Measurements from ENCODE around the gene PLSCR5.

The PLSCR5 gene

DNA sequence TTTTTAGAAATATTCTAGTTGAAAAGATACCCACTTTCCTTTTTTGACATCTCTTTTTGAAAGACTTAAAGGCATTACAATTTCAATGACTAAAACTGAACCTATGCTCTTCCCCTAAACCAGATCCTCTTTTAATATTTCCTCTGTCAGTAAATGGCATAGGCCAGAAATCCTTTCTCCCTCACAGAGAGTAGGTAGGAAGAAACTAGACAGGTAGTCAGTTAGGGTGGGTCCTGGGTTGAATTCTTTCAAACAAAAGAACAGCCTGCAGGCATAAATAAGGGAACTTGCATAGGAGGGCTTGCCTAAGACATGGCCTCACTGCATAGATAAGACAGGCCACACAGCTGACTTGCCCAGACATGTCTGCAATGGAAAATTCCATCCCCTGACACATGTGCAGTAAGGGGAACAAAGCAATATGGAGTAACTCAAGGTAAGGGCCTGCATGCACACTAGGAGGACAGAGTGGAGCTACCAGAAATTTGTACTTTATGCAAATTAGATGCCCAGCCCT lies 23.1 kb downstream of the PLSCR5 start:
- DNase-seq: no peak

DNA sequence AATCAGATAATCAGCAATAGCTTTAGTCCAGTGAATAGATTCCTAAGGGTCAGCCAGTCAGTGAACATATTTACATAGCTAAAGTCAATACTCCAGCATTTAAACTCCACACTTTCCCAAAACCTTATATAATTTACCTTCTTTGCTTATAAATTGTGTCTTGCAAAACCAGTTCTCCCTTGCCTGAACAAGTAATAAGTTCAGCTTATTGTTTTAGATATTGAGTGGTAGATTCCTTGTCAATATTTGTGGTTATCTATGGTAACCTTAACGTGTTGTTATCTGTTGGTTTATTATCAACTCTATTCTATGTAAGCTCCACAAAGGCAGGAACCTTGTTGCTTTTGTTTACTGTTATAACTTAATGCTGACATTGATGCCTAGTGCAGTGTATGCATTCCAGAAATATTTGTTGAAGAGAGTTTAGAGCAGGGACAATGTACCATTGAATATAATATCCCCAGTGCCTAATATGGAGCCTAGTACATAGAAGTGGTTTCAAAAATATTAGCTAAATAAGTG lies 24.0 kb downstream of the PLSCR5 start:
- DNase-seq: no peak

DNA sequence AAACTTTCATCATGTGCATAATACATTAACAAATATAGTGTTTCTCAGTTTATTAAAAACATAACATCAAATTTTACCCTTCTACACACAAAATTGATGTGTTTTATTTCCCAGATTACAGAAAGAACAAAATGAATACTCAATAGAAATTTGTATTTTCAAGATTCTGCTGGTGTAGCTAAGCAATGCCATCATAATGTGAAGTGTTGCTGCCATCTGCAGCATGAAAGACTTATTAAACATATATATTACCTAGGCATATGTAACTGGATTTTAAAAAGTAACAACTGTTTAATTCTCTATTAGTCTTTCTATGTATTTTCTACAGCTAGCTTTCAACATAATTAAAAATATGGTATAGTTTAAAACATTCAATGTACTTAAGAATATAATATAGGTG lies 27.5 kb downstream of the PLSCR5 start:
- peak; percentile 42 for DNase-seq

DNA sequence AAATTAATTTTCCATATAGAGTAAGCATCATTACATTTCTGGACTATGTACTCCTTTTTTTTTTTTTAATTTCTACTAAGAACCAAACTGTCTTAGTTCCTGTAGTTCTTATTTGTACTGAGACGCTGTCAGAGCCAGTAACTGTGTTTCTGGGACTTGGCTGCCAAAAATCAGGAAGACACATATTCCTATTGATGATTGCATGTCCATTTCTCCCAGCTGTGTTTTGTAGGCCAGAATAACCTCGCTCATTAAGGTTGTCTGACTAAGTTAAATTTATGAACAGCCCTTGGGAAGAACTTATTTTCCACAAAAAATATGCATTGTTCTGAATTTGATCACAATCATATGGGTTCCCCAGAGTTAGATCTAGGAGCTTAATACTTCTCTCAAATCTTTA lies 29.5 kb downstream of the PLSCR5 start:
- no peak for DNase-seq

DNA sequence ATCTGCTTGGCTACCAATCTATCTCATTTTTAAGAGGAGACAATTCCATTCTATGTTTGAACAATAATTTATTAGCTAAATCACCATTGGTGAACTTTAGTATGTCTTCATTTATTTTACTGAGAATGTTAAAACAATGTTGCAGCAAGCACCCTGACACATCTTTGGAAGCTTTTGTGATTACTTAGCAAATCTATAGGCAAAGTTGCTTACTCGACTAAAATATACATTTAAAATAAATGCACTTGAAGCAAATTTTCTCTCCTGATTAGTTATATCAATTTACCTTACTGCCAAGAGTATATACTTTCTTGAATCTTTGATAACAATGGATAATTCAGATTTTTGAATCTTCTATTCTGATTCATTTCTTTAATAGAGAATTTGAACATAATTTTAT lies 31.0 kb downstream of the PLSCR5 start:
- DNase-seq: no peak

DNA sequence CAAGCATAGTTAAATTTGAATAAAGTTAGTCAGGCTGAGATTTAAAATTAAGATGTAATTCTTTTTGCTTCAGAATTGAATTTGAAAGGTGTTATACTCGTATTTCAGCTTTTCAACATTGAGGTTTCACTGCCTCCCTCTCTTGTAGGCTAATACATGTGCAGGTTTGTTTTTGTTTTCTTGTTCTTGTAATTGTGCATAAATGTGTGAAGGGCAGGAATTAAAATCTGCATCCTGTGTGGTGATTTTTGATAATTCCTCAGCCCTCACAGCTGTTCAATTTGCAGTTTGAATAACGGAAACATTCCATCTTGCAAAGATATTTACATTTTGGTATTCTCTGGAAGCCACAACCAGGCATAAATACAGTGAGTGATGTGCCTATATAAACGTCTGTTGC lies 35.8 kb downstream of the PLSCR5 start:
- DNase-seq: no peak

DNA sequence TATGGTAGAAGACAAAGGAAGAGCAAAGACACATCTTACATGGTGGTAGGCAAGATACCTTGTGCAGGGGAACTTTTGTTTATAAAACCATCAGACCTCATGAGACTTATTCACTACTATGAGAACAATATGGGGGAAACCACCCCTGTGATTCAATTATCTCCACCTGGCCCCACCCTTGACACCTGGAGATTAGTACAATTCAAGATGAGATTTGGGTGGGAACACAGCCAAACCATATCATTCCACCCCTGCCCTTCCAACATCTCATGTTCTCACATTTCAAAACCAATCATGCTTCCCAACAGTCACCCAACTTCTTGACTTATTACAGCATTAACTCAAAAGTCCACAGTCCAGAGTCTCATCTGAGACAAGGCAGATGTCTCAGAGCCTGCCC lies 39.0 kb downstream of the PLSCR5 start:
- no peak for DNase-seq

DNA sequence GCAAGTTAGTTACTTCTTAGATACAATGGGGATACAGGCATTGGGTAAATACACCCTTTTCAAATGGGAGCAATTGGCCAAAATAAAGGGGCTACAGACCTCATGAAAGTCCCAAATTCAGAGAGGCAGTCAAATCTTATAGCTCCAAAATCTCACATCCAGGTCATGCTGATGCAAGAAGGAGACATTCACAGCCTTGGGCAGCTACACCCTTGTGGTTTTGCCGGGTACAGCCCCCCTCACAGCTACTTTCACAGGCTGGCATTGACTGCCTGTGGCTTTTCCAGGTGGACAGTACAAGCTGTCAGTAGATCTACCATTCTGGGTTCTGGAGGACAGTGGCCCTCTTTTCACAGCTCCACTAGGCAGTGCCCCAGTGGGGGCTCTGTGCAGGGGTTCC lies 43.3 kb downstream of the PLSCR5 start:
- DNase-seq: no peak

DNA sequence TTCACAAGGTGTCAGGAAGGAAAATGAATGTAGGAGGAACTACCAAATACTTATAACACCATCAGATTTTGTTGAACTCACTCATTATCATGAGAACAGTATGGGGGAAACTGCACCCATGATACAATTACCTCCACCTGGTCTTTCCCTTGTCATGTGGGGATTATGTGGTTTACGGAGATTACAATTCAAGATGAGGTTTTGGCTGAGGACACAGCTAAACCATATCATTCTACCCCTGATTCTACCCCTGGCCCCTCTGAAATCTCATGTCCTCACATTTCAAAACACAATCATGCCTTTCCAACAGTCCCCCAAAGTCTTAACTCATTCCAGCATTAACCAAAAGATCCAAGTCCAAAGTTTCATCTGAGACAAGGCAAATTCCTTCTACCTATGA lies 43.7 kb downstream of the PLSCR5 start:
- no peak for DNase-seq

DNA sequence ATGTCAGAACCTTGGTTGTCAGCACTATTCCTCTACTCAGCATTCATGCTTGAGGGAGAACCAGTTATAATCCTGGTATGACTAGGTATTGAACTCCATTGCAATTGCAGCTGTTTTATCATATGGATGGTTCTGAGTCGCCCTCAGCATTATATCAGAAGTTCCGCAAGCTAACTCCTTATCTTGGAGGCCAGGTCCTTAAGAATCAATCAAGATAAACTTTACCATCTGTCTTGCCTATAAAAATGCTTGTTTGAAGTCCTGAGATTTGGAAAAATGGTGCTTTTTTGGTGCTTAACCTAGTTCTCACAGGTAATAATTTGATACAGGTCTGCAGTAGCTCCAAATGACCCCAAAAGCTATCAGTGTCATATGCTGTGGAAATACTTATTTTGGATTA lies 44.5 kb downstream of the PLSCR5 start:
- no peak for DNase-seq

DNA sequence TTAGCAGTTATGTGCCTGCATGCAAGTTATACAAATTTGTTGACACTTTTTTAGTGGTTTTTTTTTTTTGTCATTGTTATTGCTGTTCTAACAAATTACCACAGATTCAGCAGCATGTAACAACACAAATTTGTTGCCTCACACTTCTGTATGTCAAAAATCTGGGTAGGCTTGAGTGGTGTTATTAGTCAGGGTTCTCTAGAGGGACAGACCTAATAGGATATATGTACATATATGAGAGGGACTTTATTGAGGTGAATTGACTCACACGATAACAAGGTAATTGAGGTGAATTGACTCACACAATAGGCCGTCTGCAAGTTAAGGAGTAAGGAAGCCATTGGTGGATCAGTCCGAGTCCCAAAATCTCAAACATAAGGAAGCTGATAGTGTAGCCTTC lies 45.8 kb downstream of the PLSCR5 start:
- DNase-seq: no peak

DNA sequence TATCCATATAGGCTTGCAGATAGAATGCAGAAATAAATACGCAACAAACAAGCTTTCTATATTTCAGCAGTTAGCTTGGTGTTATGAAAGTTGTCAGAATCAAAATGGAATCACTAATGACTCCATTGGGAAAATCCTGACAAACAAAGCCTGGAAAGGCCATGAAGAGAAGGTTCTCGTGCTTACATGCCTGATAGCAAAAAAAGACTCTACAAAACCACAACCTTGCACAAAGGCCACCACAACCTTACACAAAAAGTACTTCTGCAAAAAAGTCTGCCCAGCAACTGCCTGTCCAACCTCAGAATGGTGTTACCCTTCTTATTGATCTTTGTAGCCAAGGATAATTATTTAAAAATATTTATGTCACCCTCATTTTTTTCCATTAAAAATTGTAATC lies 46.4 kb downstream of the PLSCR5 start:
- no peak for DNase-seq

DNA sequence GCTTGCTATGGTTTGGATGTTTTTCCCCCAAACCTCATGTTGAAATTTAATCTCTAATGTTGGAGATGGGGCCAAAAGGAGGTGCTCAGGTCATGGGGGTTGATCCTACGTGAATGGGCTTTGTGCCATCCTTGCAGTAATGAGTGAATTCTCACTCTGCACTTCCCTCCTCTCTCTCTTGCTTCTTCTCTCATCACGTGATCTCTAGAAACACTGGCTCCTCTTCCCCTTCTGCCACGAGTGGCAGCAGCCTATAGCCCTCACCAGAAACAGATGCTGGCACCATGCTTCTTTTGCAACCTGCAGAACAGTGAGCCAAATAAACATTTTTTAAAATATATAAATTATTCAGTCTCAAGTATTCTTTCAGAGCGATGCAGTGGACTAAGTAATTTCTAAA lies 47.4 kb downstream of the PLSCR5 start:
- DNase-seq: no peak

DNA sequence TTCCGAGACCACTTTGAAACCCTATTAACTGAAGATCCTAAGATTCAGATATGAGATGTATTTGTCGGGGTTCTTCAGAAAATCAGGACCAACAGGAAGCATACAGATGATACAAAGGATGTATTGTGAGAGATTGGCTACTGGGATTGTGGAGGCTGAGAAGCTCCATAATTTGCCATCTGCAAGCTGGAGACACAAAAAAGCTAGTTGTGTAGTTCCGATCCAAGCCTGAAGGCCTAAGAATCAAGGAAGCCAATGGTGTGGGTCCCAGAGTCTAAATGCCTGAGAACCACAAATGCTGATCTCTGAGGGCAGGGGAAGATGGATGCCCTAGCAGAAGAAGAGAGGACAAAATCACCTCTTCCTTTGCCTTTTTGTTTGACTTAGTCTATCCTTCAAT lies 49.8 kb downstream of the PLSCR5 start:
- DNase-seq: no peak

DNA sequence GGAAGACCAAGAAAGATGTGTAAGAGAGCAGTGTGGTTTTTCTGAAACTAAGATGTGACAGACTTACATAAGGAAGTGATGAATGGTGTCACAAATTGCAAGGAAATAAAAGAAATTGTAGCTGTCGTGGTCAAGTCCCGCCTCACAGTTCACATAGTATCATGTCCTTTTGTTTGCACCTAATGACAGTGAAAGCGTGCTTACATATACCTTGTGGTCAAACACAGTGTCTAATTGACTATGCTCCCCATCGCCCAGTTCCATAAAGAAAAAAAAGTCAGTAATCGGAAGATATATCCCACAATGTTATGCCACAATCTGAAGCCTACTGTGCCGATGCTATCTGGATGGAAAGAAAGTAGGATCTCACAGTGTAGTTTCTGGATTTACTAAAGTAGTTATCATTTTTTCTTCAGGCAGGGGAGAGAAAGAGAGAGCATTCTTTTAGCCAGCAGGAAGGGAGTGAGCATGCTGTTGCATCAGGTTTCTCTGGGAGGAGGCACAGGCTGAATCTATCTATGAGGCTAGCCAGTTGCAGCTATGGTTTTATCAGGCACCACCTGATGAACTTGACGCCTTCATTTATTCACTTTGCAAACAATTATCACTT lies 50.9 kb downstream of the PLSCR5 start:
- no peak for DNase-seq

DNA sequence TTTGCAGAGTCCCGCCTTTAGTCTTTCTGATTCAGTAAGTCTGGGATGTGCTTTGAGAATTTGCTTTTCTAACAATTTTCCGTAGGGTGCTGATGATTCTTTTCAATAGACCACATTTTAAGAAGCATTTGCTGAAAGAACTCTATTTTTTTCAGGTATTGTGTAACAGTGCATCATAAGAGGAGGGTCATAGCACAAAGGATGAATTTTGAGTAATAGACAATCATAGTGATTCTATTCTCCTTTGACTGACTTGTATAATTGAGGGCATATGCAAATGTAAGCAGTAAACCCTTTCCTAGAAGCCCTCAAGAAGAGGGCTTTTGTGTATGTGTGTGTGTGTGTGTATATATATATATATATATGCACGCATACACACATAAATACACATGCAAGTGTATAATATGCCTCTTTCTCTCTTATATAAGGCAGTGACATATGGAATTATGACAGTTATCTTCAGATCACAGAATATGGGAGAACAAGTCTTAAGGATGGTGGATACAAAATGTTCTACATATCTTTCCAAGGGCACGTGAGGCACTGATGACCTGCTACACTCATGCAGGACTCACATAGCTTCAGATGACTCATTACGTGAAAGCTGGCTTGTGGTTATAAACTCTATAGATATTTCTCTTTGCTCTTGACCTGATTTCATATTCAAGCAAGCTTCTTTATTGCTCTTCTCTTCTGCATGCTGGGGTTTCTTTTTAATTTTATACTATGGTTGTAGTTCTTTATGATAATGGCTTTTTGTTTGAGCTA lies 54.2 kb downstream of the PLSCR5 start:
- DNase-seq: no peak

DNA sequence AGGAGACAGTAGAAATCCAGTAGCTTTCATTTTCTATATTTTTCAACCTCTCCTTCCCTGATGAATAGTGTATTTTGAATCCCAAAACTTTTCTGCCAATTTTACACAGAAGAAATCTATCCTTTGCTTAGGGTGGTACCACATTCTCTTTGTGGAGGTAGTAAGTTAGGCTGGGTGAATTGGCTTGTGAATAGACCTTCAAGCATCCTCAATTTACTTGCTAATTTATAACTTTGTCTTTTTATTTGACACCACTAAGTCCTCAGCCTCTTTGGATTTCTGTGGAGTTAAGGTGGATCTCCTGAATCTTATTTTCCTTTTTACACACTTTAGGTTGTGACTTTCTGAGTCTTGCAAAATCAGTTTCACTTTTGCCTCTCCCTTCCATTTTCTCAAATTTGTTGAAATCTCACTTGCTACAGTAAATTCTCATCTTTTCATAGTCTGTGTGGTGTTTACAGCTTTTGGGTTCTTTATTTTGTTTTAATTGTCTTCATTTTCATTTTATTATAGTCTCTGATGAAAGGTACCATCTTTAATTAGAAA lies 55.0 kb downstream of the PLSCR5 start:
- DNase-seq: no peak

DNA sequence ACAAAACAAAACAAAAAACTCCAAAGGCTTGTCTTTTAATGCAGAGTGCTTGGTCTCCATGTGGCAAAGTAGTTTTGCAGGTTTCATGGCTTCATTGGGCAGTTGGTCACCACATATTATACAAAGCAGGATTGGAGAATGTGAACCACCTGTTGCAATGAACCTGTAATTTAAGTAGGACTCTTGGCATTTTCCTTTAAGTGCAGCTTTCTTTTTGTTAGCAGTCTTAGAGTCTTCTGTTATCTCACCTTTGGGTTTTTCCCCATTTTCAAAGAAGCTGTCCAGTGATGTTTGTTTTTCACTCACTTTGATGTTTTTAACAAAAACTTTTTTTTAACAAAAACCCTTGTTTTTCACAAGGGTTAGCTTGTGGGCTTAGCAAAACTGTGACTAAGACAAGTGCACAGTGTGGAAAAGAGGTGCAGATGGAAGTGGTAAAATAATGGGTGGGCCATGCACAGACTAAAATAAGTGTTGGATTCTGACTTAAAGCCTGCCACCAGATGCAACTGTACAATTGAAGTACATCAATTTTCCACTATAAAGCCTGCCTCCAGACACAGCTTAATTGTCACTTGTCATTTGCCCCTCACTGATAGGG lies 57.8 kb downstream of the PLSCR5 start:
- DNase-seq: no peak

DNA sequence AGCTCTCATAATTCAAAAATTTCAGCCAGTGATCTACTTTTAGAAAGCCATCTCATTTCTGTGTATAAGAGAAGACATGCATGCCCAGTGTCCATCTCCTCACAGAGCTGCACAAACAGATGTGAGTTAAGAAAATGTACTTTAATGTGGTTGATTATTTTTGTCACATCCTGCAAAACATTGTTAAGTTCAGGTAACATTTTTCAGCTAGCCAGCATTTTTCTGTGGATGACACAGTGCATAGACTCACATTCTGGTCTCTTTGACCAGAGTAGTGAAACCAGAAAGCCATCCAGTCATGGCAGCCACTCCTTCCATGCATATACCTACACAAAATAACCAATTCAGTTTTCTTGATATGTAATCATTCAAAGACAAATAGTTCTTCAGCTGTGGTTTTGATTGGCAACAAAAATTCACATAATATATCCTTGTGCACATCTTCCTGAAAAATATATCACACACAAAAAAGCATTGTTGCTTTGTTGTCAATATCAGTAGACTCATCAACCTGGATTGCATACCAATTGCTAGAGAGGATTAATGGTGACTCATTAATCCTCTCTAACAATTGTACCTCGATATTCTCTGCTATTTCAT lies 58.7 kb downstream of the PLSCR5 start:
- DNase-seq: no peak

DNA sequence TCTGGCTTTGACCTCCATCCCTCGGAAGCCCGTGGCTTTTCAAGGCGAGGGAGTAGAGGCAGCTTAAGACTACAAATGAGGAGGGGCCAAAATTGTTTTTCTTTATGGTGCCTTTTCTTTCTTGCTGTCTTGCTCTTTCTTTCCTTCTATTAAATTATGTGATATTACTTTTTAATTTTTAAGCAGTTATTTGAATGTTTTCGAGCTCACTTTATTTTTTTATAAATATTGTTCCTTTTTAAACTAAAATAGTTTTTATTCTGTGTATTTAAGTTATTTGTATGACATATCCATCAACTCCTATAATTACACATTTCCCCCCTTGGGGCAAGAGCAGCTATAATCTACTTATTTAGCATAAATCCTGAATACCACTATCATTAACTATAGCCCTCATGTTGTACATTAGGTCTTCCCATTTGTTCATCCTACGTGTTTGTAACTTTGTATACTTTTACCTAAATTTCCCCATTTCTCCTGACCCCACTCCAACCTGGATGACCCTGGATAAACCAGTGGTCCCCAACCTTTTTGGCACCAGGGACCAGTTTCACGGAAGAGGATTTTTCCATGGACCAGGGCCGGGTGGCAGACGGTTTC lies 60.1 kb downstream of the PLSCR5 start:
- no peak for DNase-seq

DNA sequence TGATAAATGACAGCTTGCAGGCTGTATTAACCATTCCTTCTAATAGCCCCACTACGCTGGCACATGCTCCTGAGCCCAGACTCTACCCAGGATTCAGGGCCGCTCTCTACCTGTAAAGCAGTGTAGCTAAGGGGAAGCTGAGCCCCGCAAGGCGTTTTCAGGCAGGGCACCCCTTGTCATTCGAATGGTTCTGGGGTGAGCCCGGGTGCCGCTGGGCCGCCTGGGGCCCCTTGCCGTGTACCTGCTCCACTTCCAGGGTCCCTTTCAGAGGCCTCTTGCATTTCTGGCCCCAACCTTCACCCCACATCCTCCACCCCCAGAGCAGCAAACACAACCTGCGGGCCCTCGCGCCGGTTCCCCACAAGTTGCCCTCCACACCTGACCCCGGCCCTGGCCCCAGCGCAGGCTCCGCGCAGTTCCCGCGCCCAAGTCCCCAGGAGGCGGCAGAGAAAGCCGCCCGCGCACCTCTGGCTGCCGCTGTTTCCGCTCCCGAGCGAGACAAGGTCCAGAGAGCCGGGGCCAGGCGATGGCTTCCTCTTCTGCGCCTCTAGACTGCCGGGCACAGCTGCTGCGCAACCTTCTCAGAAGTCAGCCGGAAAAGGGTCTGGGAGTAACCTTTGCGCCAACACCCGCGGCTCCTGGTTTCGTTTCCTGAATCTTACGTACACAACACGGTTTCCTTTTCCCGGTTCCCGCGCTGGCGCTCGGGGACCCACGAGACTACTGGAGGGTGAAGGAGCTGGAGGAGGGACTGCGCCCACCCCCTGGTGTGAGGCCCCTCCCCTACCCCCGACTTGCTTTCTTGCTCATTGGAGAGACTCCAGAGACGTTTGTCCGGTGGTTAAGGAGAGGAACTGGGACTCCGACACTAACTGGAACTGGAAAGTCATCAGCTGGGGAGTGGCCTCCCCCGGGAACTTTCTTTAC lies 60.9 kb downstream of the PLSCR5 start, which contains the start of gene PLSCR1:
Gene PLSCR1 (minus strand): TSS at position 606 of the 927 bp plus-strand sequence. CDS start 8,055 bp downstream, outside the sequence.
- DNase-seq: peak; percentile 58

Data from DMS153 (cell line).